ENCODE measurements around the gene SLC35E2B.
"Not testable (repeated sequence)": the region's sequence is repeated elsewhere in the genome, so short reads cannot be mapped to it uniquely, and the experiment has no call there.

- not testable (repeated sequence) for TF ChIP-seq JUND (IDR thresholded peaks at IDR 0.05); CTCF (IDR thresholded peaks at IDR 0.05; ENCODE audit: low read depth, low read length, missing input control); FOXA1 (IDR thresholded peaks at IDR 0.05); YY1 (IDR thresholded peaks at IDR 0.05); REST (IDR thresholded peaks at IDR 0.05)
These were observed 36.7 kb upstream of the SLC35E2B start for GRCh38 chr1:1729116-1729816.

Measured in liver (tissue), 3 donors.